OCI-LY1 (cell line): ENCODE measurements around the gene ALKBH4.

Source experiments
- H2AFZ ChIP-seq: fragments of 200-600 bp; sonication (generic), shearing (Covaris generic); 2 replicates; pipeline ENCODE4 v1.6.0; 2014; ENCODE audit warnings: antibody characterized with exemption, mild to moderate bottlenecking, low read length
- H3F3A ChIP-seq: fragments of 200-600 bp; sonication (generic), shearing (Covaris generic); 2 replicates; pipeline ENCODE4 v1.6.0; 2014; ENCODE audit warnings: mild to moderate bottlenecking, antibody characterized with exemption, low read length, moderate library complexity; ENCODE audit not compliant: insufficient read depth
- H3K27ac ChIP-seq: fragments of 200-600 bp; sonication (generic); 2 replicates; pipeline ENCODE4 v1.5.1; 2014; ENCODE audit warnings: low read length, mixed run types, mild to moderate bottlenecking, low read depth; ENCODE audit not compliant: poor library complexity, severe bottlenecking
- H3K27me3 ChIP-seq: fragments of 200-600 bp; sonication (generic); 2 replicates; pipeline ENCODE4 v1.6.0; 2014; ENCODE audit warnings: antibody characterized with exemption, mild to moderate bottlenecking, low read length, moderate library complexity; ENCODE audit not compliant: insufficient read depth
- H3K36me3 ChIP-seq: fragments of 200-600 bp; sonication (generic); 2 replicates; pipeline ENCODE4 v1.6.1; 2014; ENCODE audit warnings: mild to moderate bottlenecking, antibody characterized with exemption, low read length, moderate library complexity, mixed read lengths; ENCODE audit not compliant: insufficient read depth
- H3K4me1 ChIP-seq: fragments of 200-600 bp; sonication (generic); 2 replicates; pipeline ENCODE4 v1.5.1; 2014; ENCODE audit warnings: mild to moderate bottlenecking, low read length, moderate library complexity; ENCODE audit not compliant: insufficient read depth, severe bottlenecking
- H3K4me2 ChIP-seq: fragments of 200-600 bp; sonication (generic), shearing (Covaris generic); 2 replicates; pipeline ENCODE4 v1.6.1; 2014; ENCODE audit warnings: low read length
- H3K4me3 ChIP-seq: fragments of 200-600 bp; sonication (generic); 2 replicates; pipeline ENCODE4 v1.5.1; 2014; ENCODE audit warnings: low read length, low read depth, mild to moderate bottlenecking, mixed read lengths; ENCODE audit not compliant: poor library complexity, severe bottlenecking
- H3K79me2 ChIP-seq: fragments of 200-600 bp; shearing (Covaris generic); 2 replicates; pipeline ENCODE4 v1.6.1; 2016; ENCODE audit warnings: mixed run types, low read length, mixed read lengths; ENCODE audit not compliant: insufficient read depth
- H3K9ac ChIP-seq: fragments of 200-600 bp; sonication (generic), shearing (Covaris generic); 2 replicates; pipeline ENCODE4 v1.6.1; 2014; ENCODE audit warnings: mild to moderate bottlenecking, low read length, mixed read lengths
- H3K9me2 ChIP-seq: fragments of 200-600 bp; sonication (generic), shearing (Covaris generic); 2 replicates; pipeline ENCODE4 v1.6.1; 2014; ENCODE audit warnings: low read depth, mild to moderate bottlenecking, low read length, mixed read lengths
- H3K9me3 ChIP-seq: fragments of 200-600 bp; shearing (Covaris generic); 2 replicates; pipeline ENCODE4 v1.6.1; 2014; ENCODE audit warnings: low read length, mixed read lengths
- H4K20me1 ChIP-seq: fragments of 200-600 bp; sonication (generic), shearing (Covaris generic); 2 replicates; pipeline ENCODE4 v1.6.0; 2016; ENCODE audit warnings: mild to moderate bottlenecking, low read length; ENCODE audit not compliant: insufficient read depth
- CTCF ChIP-seq: fragments of 200-600 bp; sonication (generic), shearing (Covaris generic); IDR thresholded peaks from 2 replicates; pipeline ENCODE4 v1.5.1; 2017; ENCODE audit warnings: mild to moderate bottlenecking, antibody characterized with exemption, low read length, moderate library complexity, mixed read lengths
- EZH2 ChIP-seq: fragments of 200-600 bp; sonication (generic), shearing (Covaris generic); IDR thresholded peaks from 2 replicates; pipeline ENCODE4 v1.8.0; 2017; ENCODE audit warnings: borderline replicate concordance, mixed run types, mild to moderate bottlenecking, antibody characterized with exemption, low read length, moderate library complexity, mixed read lengths

ALKBH4 gene

GRCh38 chr7:102427019-102427405 lies 37.7 kb downstream of the ALKBH4 start:
- no peaks in the 10 kb centered on the region for H3K79me2 ChIP-seq
- TF ChIP-seq EZH2: no peak
- no peak for TF ChIP-seq CTCF
- no peak overlapping the region for H2AFZ ChIP-seq
- H3K9me2 ChIP-seq: no peaks in the 10 kb centered on the region
- peak overlapping the region; percentile 77 for H3K9ac ChIP-seq
- H3K36me3 ChIP-seq: peaks cover 25% of the 10 kb centered on the region
- H3K9me3 ChIP-seq: no peaks in the 10 kb centered on the region
- peak overlapping the region; percentile 71 for H3K4me2 ChIP-seq
- peaks cover 80% of the 10 kb centered on the region for H3K4me1 ChIP-seq
- H4K20me1 ChIP-seq: no peaks in the 10 kb centered on the region
- H3F3A ChIP-seq: peaks cover 14% of the 10 kb centered on the region
- no peaks in the 10 kb centered on the region for H3K27me3 ChIP-seq
- H3K4me3 ChIP-seq: peak overlapping the region; percentile 55
- peak overlapping the region; percentile 98 for H3K27ac ChIP-seq

GRCh38 chr7:102426268-102427018 lies 38.2 kb downstream of the ALKBH4 start:
- no peak for TF ChIP-seq CTCF
- no peak for TF ChIP-seq EZH2
- H3K9me3 ChIP-seq: no peaks in the 10 kb centered on the region
- H3K9ac ChIP-seq: peak overlapping the region; percentile 77
- H3K27me3 ChIP-seq: no peaks in the 10 kb centered on the region
- peaks cover 29% of the 10 kb centered on the region for H3K36me3 ChIP-seq
- H3F3A ChIP-seq: peaks cover 9% of the 10 kb centered on the region; the same call in 1 of the 2 replicates
- peak overlapping the region; percentile 71 for H3K4me2 ChIP-seq
- H2AFZ ChIP-seq: no peak overlapping the region
- peaks cover 78% of the 10 kb centered on the region for H3K4me1 ChIP-seq
- H3K9me2 ChIP-seq: no peaks in the 10 kb centered on the region
- H3K4me3 ChIP-seq: peak overlapping the region; percentile 55
- peak overlapping the region; percentile 98 for H3K27ac ChIP-seq
- no peaks in the 10 kb centered on the region for H4K20me1 ChIP-seq
- no peaks in the 10 kb centered on the region for H3K79me2 ChIP-seq

- H3K4me1 ChIP-seq: peaks cover 78% of the 10 kb centered on the region
Observed at GRCh38 chr7:102425639-102426267, 38.9 kb downstream of the ALKBH4 start.

More at GRCh38 chr7:102425639-102426267, 38.9 kb downstream of the ALKBH4 start:
- no peaks in the 10 kb centered on the region for H3K9me3 ChIP-seq
- H4K20me1 ChIP-seq: no peaks in the 10 kb centered on the region
- TF ChIP-seq CTCF (no peak), EZH2 (no peak)
- H3K27me3 ChIP-seq: no peaks in the 10 kb centered on the region
- H2AFZ ChIP-seq: no peak overlapping the region
- no peaks in the 10 kb centered on the region for H3K9me2 ChIP-seq
- peaks cover 7% of the 10 kb centered on the region; the same call in 1 of the 2 replicates for H3F3A ChIP-seq
- H3K36me3 ChIP-seq: peaks cover 35% of the 10 kb centered on the region
- peak overlapping the region; percentile 77 for H3K9ac ChIP-seq
- no peaks in the 10 kb centered on the region for H3K79me2 ChIP-seq
- peak overlapping the region; percentile 98 for H3K27ac ChIP-seq
- peak overlapping the region; percentile 55 for H3K4me3 ChIP-seq
- H3K4me2 ChIP-seq: peak overlapping the region; percentile 71
